ENCODE measurements around the gene NRXN3. TPM values are rescaled to one million over a fixed set of nuclear protein-coding genes. Genes with fewer than 3 reads are reported as not detected.

NRXN3 gene
- total and polyA plus RNA-seq, 2 of the 4 experiments (the other 2 are of a cell fraction): 4.8 to 25.1 TPM

DNA sequence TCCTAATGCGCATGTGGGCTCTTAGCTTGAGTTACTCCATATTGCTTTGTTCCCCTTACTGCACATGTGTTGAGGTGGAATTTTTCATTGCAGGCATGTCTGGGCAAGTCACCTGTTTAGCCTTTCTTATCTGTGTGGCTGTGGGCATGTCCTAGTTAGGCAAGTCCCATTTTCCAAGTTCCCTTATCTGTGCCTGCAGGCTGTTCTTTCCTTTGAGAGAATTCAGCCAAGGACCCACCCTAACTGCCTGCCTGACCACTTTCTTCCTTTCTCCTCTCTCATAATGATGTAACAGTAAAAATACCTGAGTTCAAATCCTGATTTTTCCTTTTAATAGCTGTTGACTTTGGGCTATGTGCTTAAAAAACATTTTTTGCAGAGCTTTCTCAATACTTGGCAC lies 870.6 kb downstream of the NRXN3 start:
- no peak overlapping the region for H2AK9ac ChIP-seq (replicated peaks; ENCODE audit: low read depth, low read length, poor library complexity)
- H3K9me1 ChIP-seq (ENCODE audit: insufficient read depth, low read length): no peaks in the 10 kb centered on the region; the same call in 1 of the 2 replicates
- DNase-seq (no peak), ATAC-seq (ENCODE audit: low read depth) (no peak)
- H3K4me2 ChIP-seq (ENCODE audit: low read depth, low read length): no peak overlapping the region
- intact Hi-C loops (cut with micrococcal nuclease): no loop called here
- H3K9me3 ChIP-seq (ENCODE audit: control insufficient read depth, insufficient read depth, low read length): peaks cover 5% of the 10 kb centered on the region
- H4K91ac ChIP-seq (ENCODE audit: insufficient read depth, low read depth, low read length): no peak overlapping the region
- no peak overlapping the region for H3K27ac ChIP-seq (ENCODE audit: insufficient read depth, low read length)
- H3K4me1 ChIP-seq (ENCODE audit: control insufficient read depth, insufficient read depth, low read length): no peaks in the 10 kb centered on the region
- no peak overlapping the region for H2BK15ac ChIP-seq (ENCODE audit: low read depth, low read length)
- ChIA-PET CTCF (no interaction called here), POLR2A (ENCODE audit: unreplicated experiment) (no interaction called here)
- H2BK5ac ChIP-seq (ENCODE audit: low read depth, low read length, poor library complexity, severe bottlenecking): no peak overlapping the region
- no peak overlapping the region for H2AK5ac ChIP-seq (ENCODE audit: low read depth, low read length)
- no peak overlapping the region for H2BK120ac ChIP-seq (ENCODE audit: low read depth, low read length)
- H3K4me3 ChIP-seq (ENCODE audit: insufficient read depth, low read depth, low read length): no peak overlapping the region
- H3K9ac ChIP-seq (ENCODE audit: low read depth, low read length): no peak overlapping the region
- dilution Hi-C loops (cut with HindIII; ENCODE audit: low sequenced_read_pairs, unreplicated experiment): no loop called here
- no peak overlapping the region for H3K14ac ChIP-seq (replicated peaks; ENCODE audit: low read depth, low read length)
- H4K5ac ChIP-seq (ENCODE audit: low read depth, low read length): no peak overlapping the region
- no peaks in the 10 kb centered on the region for H3K36me3 ChIP-seq (ENCODE audit: control insufficient read depth, insufficient read depth, low read length)
- no peak overlapping the region for H3K18ac ChIP-seq (ENCODE audit: low read depth, low read length)
- no peak overlapping the region for H4K8ac ChIP-seq (ENCODE audit: low read depth in 2 of 2, low read length in 2 of 2)
- no peak overlapping the region for H3K23ac ChIP-seq (ENCODE audit: low read depth, low read length)
- H4K20me1 ChIP-seq (ENCODE audit: insufficient read depth, low read length): no peaks in the 10 kb centered on the region
- no peak overlapping the region for H3K4ac ChIP-seq (ENCODE audit: low read depth, low read length)
- no peak overlapping the region for H2BK20ac ChIP-seq (ENCODE audit: low read depth, low read length)
- peaks cover 15% of the 10 kb centered on the region for H3K27me3 ChIP-seq (ENCODE audit: control insufficient read depth, insufficient read depth, low read length)
- TF ChIP-seq MAFK (IDR thresholded peaks at IDR 0.05; ENCODE audit: low read depth, low read length): no peak
- no peak for TF ChIP-seq RAD21 (IDR thresholded peaks at IDR 0.05; ENCODE audit: low read length)
- no peak for TF ChIP-seq FOS (IDR thresholded peaks at IDR 0.05; ENCODE audit: low read depth, low read length)
- no peak for TF ChIP-seq NFE2L2 (IDR thresholded peaks at IDR 0.05; ENCODE audit: low read depth, low read length)
- TF ChIP-seq POLR2A (IDR thresholded peaks at IDR 0.05; ENCODE audit: low read depth, low read length): no peak
- TF ChIP-seq CEBPB (IDR thresholded peaks at IDR 0.05; ENCODE audit: low read depth, low read length): no peak
- TF ChIP-seq CHD1 (IDR thresholded peaks at IDR 0.05; ENCODE audit: low read depth, low read length): no peak
- no peak for TF ChIP-seq MAZ (IDR thresholded peaks at IDR 0.05; ENCODE audit: borderline replicate concordance, low read depth, low read length)
- no peak for TF ChIP-seq RFX5 (IDR thresholded peaks at IDR 0.05; ENCODE audit: low read depth, low read length)
- TF ChIP-seq RCOR1 (IDR thresholded peaks at IDR 0.05; ENCODE audit: insufficient replicate concordance, low read length): no peak
- TF ChIP-seq BHLHE40 (IDR thresholded peaks at IDR 0.05; ENCODE audit: low read depth, low read length): no peak
- TF ChIP-seq MXI1 (IDR thresholded peaks at IDR 0.05; ENCODE audit: borderline replicate concordance, low read depth, low read length): no peak
- no peak for TF ChIP-seq SMC3 (IDR thresholded peaks at IDR 0.05; ENCODE audit: low read depth, low read length)
- TF ChIP-seq, protein P1, sequence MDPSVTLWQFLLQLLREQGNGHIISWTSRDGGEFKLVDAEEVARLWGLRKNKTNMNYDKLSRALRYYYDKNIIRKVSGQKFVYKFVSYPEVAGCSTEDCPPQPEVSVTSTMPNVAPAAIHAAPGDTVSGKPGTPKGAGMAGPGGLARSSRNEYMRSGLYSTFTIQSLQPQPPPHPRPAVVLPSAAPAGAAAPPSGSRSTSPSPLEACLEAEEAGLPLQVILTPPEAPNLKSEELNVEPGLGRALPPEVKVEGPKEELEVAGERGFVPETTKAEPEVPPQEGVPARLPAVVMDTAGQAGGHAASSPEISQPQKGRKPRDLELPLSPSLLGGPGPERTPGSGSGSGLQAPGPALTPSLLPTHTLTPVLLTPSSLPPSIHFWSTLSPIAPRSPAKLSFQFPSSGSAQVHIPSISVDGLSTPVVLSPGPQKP (IDR thresholded peaks at IDR 0.05; ENCODE audit: borderline replicate concordance, low read depth, low read length): no peak
- TF ChIP-seq, protein P2, sequence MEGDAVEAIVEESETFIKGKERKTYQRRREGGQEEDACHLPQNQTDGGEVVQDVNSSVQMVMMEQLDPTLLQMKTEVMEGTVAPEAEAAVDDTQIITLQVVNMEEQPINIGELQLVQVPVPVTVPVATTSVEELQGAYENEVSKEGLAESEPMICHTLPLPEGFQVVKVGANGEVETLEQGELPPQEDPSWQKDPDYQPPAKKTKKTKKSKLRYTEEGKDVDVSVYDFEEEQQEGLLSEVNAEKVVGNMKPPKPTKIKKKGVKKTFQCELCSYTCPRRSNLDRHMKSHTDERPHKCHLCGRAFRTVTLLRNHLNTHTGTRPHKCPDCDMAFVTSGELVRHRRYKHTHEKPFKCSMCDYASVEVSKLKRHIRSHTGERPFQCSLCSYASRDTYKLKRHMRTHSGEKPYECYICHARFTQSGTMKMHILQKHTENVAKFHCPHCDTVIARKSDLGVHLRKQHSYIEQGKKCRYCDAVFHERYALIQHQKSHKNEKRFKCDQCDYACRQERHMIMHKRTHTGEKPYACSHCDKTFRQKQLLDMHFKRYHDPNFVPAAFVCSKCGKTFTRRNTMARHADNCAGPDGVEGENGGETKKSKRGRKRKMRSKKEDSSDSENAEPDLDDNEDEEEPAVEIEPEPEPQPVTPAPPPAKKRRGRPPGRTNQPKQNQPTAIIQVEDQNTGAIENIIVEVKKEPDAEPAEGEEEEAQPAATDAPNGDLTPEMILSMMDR (conservative IDR thresholded peaks at IDR 0.05; ENCODE audit: low read depth, low read length): no peak
- TF ChIP-seq, protein P3, sequence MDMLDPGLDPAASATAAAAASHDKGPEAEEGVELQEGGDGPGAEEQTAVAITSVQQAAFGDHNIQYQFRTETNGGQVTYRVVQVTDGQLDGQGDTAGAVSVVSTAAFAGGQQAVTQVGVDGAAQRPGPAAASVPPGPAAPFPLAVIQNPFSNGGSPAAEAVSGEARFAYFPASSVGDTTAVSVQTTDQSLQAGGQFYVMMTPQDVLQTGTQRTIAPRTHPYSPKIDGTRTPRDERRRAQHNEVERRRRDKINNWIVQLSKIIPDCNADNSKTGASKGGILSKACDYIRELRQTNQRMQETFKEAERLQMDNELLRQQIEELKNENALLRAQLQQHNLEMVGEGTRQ (IDR thresholded peaks at IDR 0.05; ENCODE audit: low read depth, low read length): no peak
- no peak overlapping the region for H3K56ac ChIP-seq (ENCODE audit: extremely low read depth, insufficient read depth, low read length)
- in situ Hi-C loops (cut with MboI; ENCODE audit: low sequenced_read_pairs): no loop called here
- H2AFZ ChIP-seq (replicated peaks; ENCODE audit: low read length, poor library complexity): no peak overlapping the region
- no TSS peak for BruUV-seq (replicated peaks)
- WGBS, 2 experiments (ENCODE audit: extremely low coverage in 2 of 2, insufficient read length in 1 of 2): no CpG with 5 or more reads among the region's 1 CpG
- no peaks in the 10 kb centered on the region for H3K79me1 ChIP-seq (ENCODE audit: low read depth in 1 of 2, low read length in 2 of 2)

All from IMR-90 (cell line).